HepG2 (cell line): ENCODE measurements around the gene MYL11. TPM values are rescaled to one million over a fixed set of nuclear protein-coding genes. Genes with fewer than 3 reads are reported as not detected.
A peak's percentile ranks its signal among the peaks of the same experiment; 100 is the strongest.

Experiments used
- EHMT2 ChIP-seq: fragments of 200-600 bp; sonication (generic); IDR thresholded peaks from 2 replicates; pipeline ENCODE4 v1.7.0; 2017; ENCODE audit warnings: antibody characterized with exemption, low read depth, low read length, borderline replicate concordance
- KLF11 ChIP-seq: IDR thresholded peaks from 2 replicates; pipeline ENCODE4 v1.6.1; 2016; ENCODE audit warnings: missing compliant biosample characterization
- PHF8 ChIP-seq: sonication (generic); formaldehyde crosslinking; IDR thresholded peaks from 2 replicates; pipeline ENCODE4 v1.5.0; 2020; ENCODE audit warnings: missing genetic modification reagents
- PTBP1 ChIP-seq: fragments of 200-400 bp; formaldehyde crosslinking; IDR thresholded peaks from 2 replicates; pipeline ENCODE4 v1.6.1; 2018; ENCODE audit warnings: low read length, low read depth; ENCODE audit not compliant: poor library complexity, severe bottlenecking
- SNRNP70 ChIP-seq: fragments of 200-400 bp; formaldehyde crosslinking; IDR thresholded peaks from 2 replicates; pipeline ENCODE4 v1.6.1; 2017; ENCODE audit warnings: mild to moderate bottlenecking, low read depth, low read length, moderate library complexity
- YEATS4 ChIP-seq: sonication (generic); formaldehyde crosslinking; IDR thresholded peaks from 2 replicates; pipeline ENCODE4 v1.4.0; 2020; ENCODE audit warnings: missing genetic modification reagents, borderline replicate concordance
- ZC3H13 ChIP-seq: sonication (generic); formaldehyde crosslinking; IDR thresholded peaks from 2 replicates; pipeline ENCODE4 v1.8.1; 2023; ENCODE audit warnings: mild to moderate bottlenecking, missing genetic modification reagents, moderate library complexity
- ZNF138 ChIP-seq: sonication (generic); formaldehyde crosslinking; IDR thresholded peaks from 2 replicates; pipeline ENCODE4 v1.5.0; 2020; ENCODE audit warnings: mild to moderate bottlenecking, low read depth, missing genetic modification reagents
- ZNF407 ChIP-seq: sonication (generic); formaldehyde crosslinking; IDR thresholded peaks from one replicate; pipeline ENCODE4 v1.5.1; 2020; ENCODE audit warnings: mild to moderate bottlenecking, missing genetic modification reagents; ENCODE audit errors: not compliant biosample characterization
- ZNF761 ChIP-seq: sonication (generic); formaldehyde crosslinking; conservative IDR thresholded peaks from 2 replicates; pipeline ENCODE4 v1.4.0; 2020; ENCODE audit warnings: mild to moderate bottlenecking, missing genetic modification reagents
- polyA plus RNA-seq, 8 experiments: library from polyadenylated mRNA; depleted of rRNA in 3 of 8; stranded (reverse) in 7 of 8; unstranded in 1 of 8; fragments of >200 nt; fragmentation: Illumina TruSeq in 4 of 8; extraction: Trizol in 4 of 8; gene quantifications; 2 replicates each; pipeline versions ENCODE4 v1.2.1 to v1.2.3, GENCODE V29; 2011 to 2016; ENCODE audit warnings: low read depth in 4 of 8, missing spikeins in 1 of 8, mixed read lengths in 1 of 8; ENCODE audit not compliant: insufficient read depth in 1 of 8
- total RNA-seq, 5 experiments: library from RNA; depleted of rRNA; stranded (reverse); fragments of >200 nt; fragmentation: Illumina TruSeq; extraction: Trizol; gene quantifications; 2 replicates each; pipeline ENCODE4 v1.2.3, GENCODE V29; 2016; ENCODE audit warnings: low read depth in 1 of 5
- TF ChIP-seq, protein P1 (sequence below): sonication (generic); formaldehyde crosslinking; IDR thresholded peaks from 2 replicates; pipeline ENCODE4 v1.4.0; 2020; ENCODE audit warnings: missing genetic modification reagents, mild to moderate bottlenecking, borderline replicate concordance
- TF ChIP-seq, protein P2 (sequence below): sonication (generic); formaldehyde crosslinking; conservative IDR thresholded peaks from 2 replicates; pipeline ENCODE4 v1.4.0; 2020; ENCODE audit warnings: missing genetic modification reagents
- TF ChIP-seq, protein P3 (sequence below): sonication (generic); formaldehyde crosslinking; conservative IDR thresholded peaks from 2 replicates; pipeline ENCODE4 v1.4.0; 2020; ENCODE audit warnings: missing genetic modification reagents

Gene MYL11
- total and polyA plus RNA-seq, 2 of the 13 experiments (the other 11 are each of a cell fraction or from before 2014, with no cell fraction given): not detected

- TF ChIP-seq, protein P1, sequence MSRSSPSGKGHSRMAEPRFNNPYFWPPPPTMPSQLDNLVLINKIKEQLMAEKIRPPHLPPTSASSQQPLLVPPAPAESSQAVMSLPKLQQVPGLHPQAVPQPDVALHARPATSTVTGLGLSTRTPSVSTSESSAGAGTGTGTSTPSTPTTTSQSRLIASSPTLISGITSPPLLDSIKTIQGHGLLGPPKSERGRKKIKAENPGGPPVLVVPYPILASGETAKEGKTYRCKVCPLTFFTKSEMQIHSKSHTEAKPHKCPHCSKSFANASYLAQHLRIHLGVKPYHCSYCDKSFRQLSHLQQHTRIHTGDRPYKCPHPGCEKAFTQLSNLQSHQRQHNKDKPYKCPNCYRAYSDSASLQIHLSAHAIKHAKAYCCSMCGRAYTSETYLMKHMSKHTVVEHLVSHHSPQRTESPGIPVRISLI (CRISPR knock-in tag): no peak
- TF ChIP-seq KLF11 (0 out of 2 replicates have a peak, but pooled peaks have one; percentile 2), ZC3H13 (CRISPR knock-in tag) (no peak; the same call in 1 of the 2 replicates), PHF8 (CRISPR knock-in tag) (peak; percentile 33; the same call in 1 of the 2 replicates), ZNF138 (CRISPR knock-in tag) (no peak), ZNF761 (CRISPR knock-in tag) (0 out of 2 replicates have a peak, but pooled peaks have one; percentile 12), PTBP1 (peak; percentile 64), ZNF407 (CRISPR knock-in tag) (peak; percentile 70), YEATS4 (CRISPR knock-in tag) (peak; percentile 8; the same call in 1 of the 2 replicates), SNRNP70 (no peak), EHMT2 (no peak)
- TF ChIP-seq, protein P2, sequence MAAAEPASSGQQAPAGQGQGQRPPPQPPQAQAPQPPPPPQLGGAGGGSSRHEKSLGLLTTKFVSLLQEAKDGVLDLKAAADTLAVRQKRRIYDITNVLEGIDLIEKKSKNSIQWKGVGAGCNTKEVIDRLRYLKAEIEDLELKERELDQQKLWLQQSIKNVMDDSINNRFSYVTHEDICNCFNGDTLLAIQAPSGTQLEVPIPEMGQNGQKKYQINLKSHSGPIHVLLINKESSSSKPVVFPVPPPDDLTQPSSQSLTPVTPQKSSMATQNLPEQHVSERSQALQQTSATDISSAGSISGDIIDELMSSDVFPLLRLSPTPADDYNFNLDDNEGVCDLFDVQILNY: no peak
- TF ChIP-seq, protein P3, sequence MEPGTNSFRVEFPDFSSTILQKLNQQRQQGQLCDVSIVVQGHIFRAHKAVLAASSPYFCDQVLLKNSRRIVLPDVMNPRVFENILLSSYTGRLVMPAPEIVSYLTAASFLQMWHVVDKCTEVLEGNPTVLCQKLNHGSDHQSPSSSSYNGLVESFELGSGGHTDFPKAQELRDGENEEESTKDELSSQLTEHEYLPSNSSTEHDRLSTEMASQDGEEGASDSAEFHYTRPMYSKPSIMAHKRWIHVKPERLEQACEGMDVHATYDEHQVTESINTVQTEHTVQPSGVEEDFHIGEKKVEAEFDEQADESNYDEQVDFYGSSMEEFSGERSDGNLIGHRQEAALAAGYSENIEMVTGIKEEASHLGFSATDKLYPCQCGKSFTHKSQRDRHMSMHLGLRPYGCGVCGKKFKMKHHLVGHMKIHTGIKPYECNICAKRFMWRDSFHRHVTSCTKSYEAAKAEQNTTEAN (CRISPR knock-in tag): no peak
These were observed 5.3 kb upstream of the MYL11 start (continued) for GRCh38 chr16:30369091-30369937.
